IMR-90 (cell line): ENCODE data around the gene NT5DC2. TPM values are rescaled to one million over a fixed set of nuclear protein-coding genes. Genes with fewer than 3 reads are reported as not detected.

Experiments
- ATAC-seq: fragments of 200-7000 bp; cut with Tn5 transposase; 2 replicates; pipeline ENCODE4 v1.9.1; 2020; ENCODE audit warnings: low read depth, mild to moderate bottlenecking, moderate library complexity
- BruUV-seq: library from RNA; stranded (reverse); fragments of 400-500 nt; replicated peaks from 2 replicates; lab custom pipeline; 2021; lab: Mats Ljungman, UMichigan
- CTCF ChIA-PET: fragments of 300-600 bp; formaldehyde crosslinking; extraction: SDS; loops from one replicate; lab custom pipeline; 2021; ENCODE audit warnings: antibody characterized with exemption; lab: Yijun Ruan, JAX
- POLR2A ChIA-PET: fragments of 300-600 bp; sonication (Branson Sonifier 250); formaldehyde crosslinking; loops from one replicate; lab custom pipeline; 2022; ENCODE audit warnings: antibody characterized with exemption; ENCODE audit not compliant: unreplicated experiment; lab: Charles Lee
- DNase-seq: peaks from one replicate; pipeline ENCODE4 v3.0.0; 2013
- H2AFZ ChIP-seq: replicated peaks from 2 replicates; pipeline ENCODE3; 2013; ENCODE audit warnings: low read length, mild to moderate bottlenecking; ENCODE audit not compliant: poor library complexity
- H2AK5ac ChIP-seq: 2 replicates; pipeline ENCODE4 v1.6.1; 2013; ENCODE audit warnings: low read depth, low read length, inconsistent platforms
- H2AK9ac ChIP-seq: replicated peaks from 2 replicates; pipeline ENCODE3; 2013; ENCODE audit warnings: mild to moderate bottlenecking, low read depth, low read length, moderate library complexity; ENCODE audit not compliant: poor library complexity
- H2BK120ac ChIP-seq: 2 replicates; pipeline ENCODE4 v1.6.1; 2013; ENCODE audit warnings: low read depth, low read length, inconsistent platforms
- H2BK15ac ChIP-seq: 3 replicates; pipeline ENCODE4 v1.6.1; 2013; ENCODE audit warnings: low read depth, low read length, inconsistent platforms
- H2BK20ac ChIP-seq: 2 replicates; pipeline ENCODE4 v1.6.1; 2013; ENCODE audit warnings: low read depth, mild to moderate bottlenecking, inconsistent platforms, low read length, moderate library complexity
- H2BK5ac ChIP-seq: 2 replicates; pipeline ENCODE4 v1.6.1; 2013; ENCODE audit warnings: mild to moderate bottlenecking, low read depth, low read length, inconsistent platforms; ENCODE audit not compliant: poor library complexity, severe bottlenecking
- H3K14ac ChIP-seq: replicated peaks from 2 replicates; pipeline ENCODE4 v1.6.1; 2013; ENCODE audit warnings: low read depth, low read length, inconsistent platforms
- H3K18ac ChIP-seq: 2 replicates; pipeline ENCODE4 v1.6.1; 2013; ENCODE audit warnings: low read depth, low read length, control low read depth
- H3K23ac ChIP-seq: 2 replicates; pipeline ENCODE4 v1.6.1; 2013; ENCODE audit warnings: low read depth, low read length, inconsistent platforms
- H3K27ac ChIP-seq: 2 replicates; pipeline ENCODE4 v1.5.1; 2013; ENCODE audit warnings: mild to moderate bottlenecking, control low read depth, low read length; ENCODE audit not compliant: insufficient read depth
- H3K27me3 ChIP-seq: 2 replicates; pipeline ENCODE4 v1.6.1; 2013; ENCODE audit warnings: low read length; ENCODE audit not compliant: control insufficient read depth, insufficient read depth
- H3K36me3 ChIP-seq: 2 replicates; pipeline ENCODE4 v1.6.1; 2013; ENCODE audit warnings: low read length, mixed read lengths; ENCODE audit not compliant: control insufficient read depth, insufficient read depth
- H3K4ac ChIP-seq: 2 replicates; pipeline ENCODE4 v1.6.1; 2013; ENCODE audit warnings: low read depth, low read length, inconsistent platforms
- H3K4me1 ChIP-seq: 2 replicates; pipeline ENCODE4 v1.6.1; 2013; ENCODE audit warnings: low read length, mixed read lengths; ENCODE audit not compliant: control insufficient read depth, insufficient read depth
- H3K4me2 ChIP-seq: 2 replicates; pipeline ENCODE4 v1.6.1; 2013; ENCODE audit warnings: low read depth, mild to moderate bottlenecking, control low read depth, low read length, moderate library complexity
- H3K4me3 ChIP-seq: 2 replicates; pipeline ENCODE4 v1.5.1; 2013; ENCODE audit warnings: low read depth, mild to moderate bottlenecking, control low read depth, low read length, moderate library complexity; ENCODE audit not compliant: insufficient read depth
- H3K56ac ChIP-seq: 2 replicates; pipeline ENCODE4 v1.6.1; 2013; ENCODE audit warnings: low read length, inconsistent platforms; ENCODE audit not compliant: insufficient read depth; ENCODE audit errors: extremely low read depth
- H3K79me1 ChIP-seq, 2 experiments: 2 replicates each; pipeline ENCODE4 v1.6.1; 2013; ENCODE audit warnings: low read length in 2 of 2, inconsistent platforms in 1 of 2, low read depth in 1 of 2
- H3K9ac ChIP-seq: 2 replicates; pipeline ENCODE4 v1.6.1; 2013; ENCODE audit warnings: low read depth, low read length, control low read depth
- H3K9me1 ChIP-seq: 2 replicates; pipeline ENCODE4 v1.6.1; 2013; ENCODE audit warnings: low read length, inconsistent platforms; ENCODE audit not compliant: insufficient read depth
- H3K9me3 ChIP-seq: 2 replicates; pipeline ENCODE4 v1.6.1; 2013; ENCODE audit warnings: low read length; ENCODE audit not compliant: control insufficient read depth, insufficient read depth
- H4K20me1 ChIP-seq: 2 replicates; pipeline ENCODE4 v1.6.1; 2013; ENCODE audit warnings: low read length, inconsistent platforms; ENCODE audit not compliant: insufficient read depth
- H4K5ac ChIP-seq: 2 replicates; pipeline ENCODE4 v1.6.1; 2013; ENCODE audit warnings: mild to moderate bottlenecking, low read depth, low read length, control low read depth
- H4K8ac ChIP-seq, 2 experiments: 2 replicates each; pipeline ENCODE4 v1.6.1; 2013; ENCODE audit warnings: low read depth in 2 of 2, low read length in 2 of 2, control low read depth in 1 of 2, inconsistent platforms in 1 of 2
- H4K91ac ChIP-seq: 2 replicates; pipeline ENCODE4 v1.6.1; 2013; ENCODE audit warnings: low read depth, low read length, inconsistent platforms; ENCODE audit not compliant: insufficient read depth
- CHD1 ChIP-seq: IDR thresholded peaks from 2 replicates; pipeline ENCODE4 v1.6.1; 2012; ENCODE audit warnings: low read depth, low read length, improper control_type of control experiment
- CTCF ChIP-seq: conservative IDR thresholded peaks from 2 replicates; pipeline ENCODE4 v1.5.1; 2012; ENCODE audit warnings: mild to moderate bottlenecking, low read depth, low read length, improper control_type of control experiment
- NFE2L2 ChIP-seq: fragments of 150-350 bp; IDR thresholded peaks from 2 replicates; pipeline ENCODE4 v1.6.1; 2016; ENCODE audit warnings: low read depth, mild to moderate bottlenecking, low read length
- RFX5 ChIP-seq: IDR thresholded peaks from 2 replicates; pipeline ENCODE4 v1.8.0; 2012; ENCODE audit warnings: low read depth, mild to moderate bottlenecking, low read length, moderate library complexity
- WGBS, 2 experiments: methylation state at CpG; one replicate each; pipeline versions ENCODE4 v1.1.5 to v1.1.7; 2013; ENCODE audit warnings: missing lambda C conversion rate in 2 of 2; ENCODE audit not compliant: insufficient read length in 1 of 2; ENCODE audit errors: extremely low coverage in 2 of 2; 5-methylcytosine and 5-hydroxymethylcytosine counted together
- dilution Hi-C: fragments of 300-500 bp; cut with HindIII; formaldehyde crosslinking; loops from one replicate; pipeline ENCODE4 v1.14.3; 2018; ENCODE audit warnings: low sequenced_read_pairs; ENCODE audit not compliant: unreplicated experiment
- in situ Hi-C: fragments of 300-500 bp; cut with MboI; formaldehyde crosslinking; loops from 3 replicates; pipeline ENCODE4 v1.14.3; 2019; ENCODE audit warnings: low sequenced_read_pairs, inconsistent platforms, mixed read lengths
- intact Hi-C: fragments of 100-400 bp; cut with micrococcal nuclease; formaldehyde crosslinking; loops from 2 replicates; pipeline ENCODE4 v1.10.0; 2022
- polyA plus RNA-seq, 3 experiments: library from polyadenylated mRNA; depleted of rRNA; stranded (reverse); fragments of >200 nt; gene quantifications; 2 replicates each; pipeline ENCODE4 v1.2.3, GENCODE V29; 2012; ENCODE audit warnings: low replicate concordance in 1 of 3
- total RNA-seq: library from RNA; depleted of rRNA; stranded (reverse); fragments of >200 nt; gene quantifications from 2 replicates; pipeline ENCODE4 v1.2.3, GENCODE V29; 2012

The NT5DC2 gene
- total and polyA plus RNA-seq, 2 of the 4 experiments (the other 2 are of a cell fraction): 161 to 200 TPM

- TF ChIP-seq NFE2L2 (no peak), RFX5 (no peak)
Observed at GRCh38 chr3:52480768-52481715, 52.6 kb downstream of the NT5DC2 start (continued).

- CTCF ChIA-PET: interaction anchor here (1.1 kb wide), 1 partner anchor 9 kb away, joined by 3 read pairs; no protein-coding TSS in a partner anchor
- Histone ChIP-seq H2BK15ac (no peak overlapping the region), H2AK5ac (no peak overlapping the region), H3K9ac (no peak overlapping the region), H3K27me3 (no peaks in the 10 kb centered on the region), H4K91ac (no peak overlapping the region), H3K4me1 (peaks cover 13% of the 10 kb centered on the region; the same call in 1 of the 2 replicates), H2AK9ac (no peak overlapping the region), H2BK120ac (no peak overlapping the region), H3K56ac (no peak overlapping the region), H4K8ac (no peak overlapping the region), H3K4me2 (no peak overlapping the region), H3K4ac (no peak overlapping the region), H3K27ac (no peak overlapping the region), H4K5ac (no peak overlapping the region), H3K23ac (no peak overlapping the region), H4K20me1 (peaks cover 34% of the 10 kb centered on the region), H2AFZ (no peak overlapping the region), H3K14ac (no peak overlapping the region), H3K36me3 (peaks cover 77% of the 10 kb centered on the region), H3K9me3 (no peaks in the 10 kb centered on the region), H3K9me1 (peaks cover 20% of the 10 kb centered on the region; the same call in 1 of the 2 replicates), H3K4me3 (no peak overlapping the region), H3K18ac (no peak overlapping the region), H2BK5ac (no peak overlapping the region), H3K79me1 (peaks cover 9 to 40% of the 10 kb centered on the region in 2 experiments; a peak in 3 of 4 replicates), H2BK20ac (no peak overlapping the region)
- intact Hi-C loops: no loop called here
- BruUV-seq: no TSS peak
- TF ChIP-seq CTCF (no peak), CHD1 (no peak)
- ATAC-seq: no peak
- POLR2A ChIA-PET: no interaction called here
- in situ Hi-C loops: no loop called here
- no peak for DNase-seq
- WGBS, 2 experiments: 77% methylated on average over 4 of the region's 16 CpGs; no CpG with 5 or more reads in 1 of the 2 experiments
- dilution Hi-C loops: no loop called here
Observed at GRCh38 chr3:52479877-52480575, 53.6 kb downstream of the NT5DC2 start.
